CD4-positive, alpha-beta T cell (primary cell): ENCODE results near the gene NUDT3. TPM values are rescaled to one million over a fixed set of nuclear protein-coding genes. Genes with fewer than 3 reads are reported as not detected.
"Not testable (repeated sequence)": the region's sequence is repeated elsewhere in the genome, so short reads cannot be mapped to it uniquely, and the experiment has no call there.

Experiments used
- ATAC-seq: fragments of 200-7000 bp; cut with Tn5 transposase; one replicate; pipeline ENCODE4 v1.10.0; 2022; ENCODE audit warnings: mild to moderate bottlenecking; ENCODE audit not compliant: poor library complexity
- CTCF ChIA-PET: fragments of 350-600 bp; sonication (Branson Sonifier 250); formaldehyde crosslinking; loops from one replicate; lab custom pipeline; 2021; ENCODE audit warnings: antibody characterized with exemption, inconsistent platforms; lab: Charles Lee
- POLR2A ChIA-PET: fragments of 350-600 bp; sonication (Branson Sonifier 250); formaldehyde crosslinking; loops from one replicate; lab custom pipeline; 2021; ENCODE audit warnings: antibody characterized with exemption, inconsistent platforms; lab: Charles Lee
- DNase-seq, 14 experiments: peaks; one replicate each; pipeline ENCODE4 v3.0.0-alpha.2; 2013 to 2020; ENCODE audit warnings: mixed read lengths in 2 of 14
- H3K27ac ChIP-seq, 2 donors: one replicate each; pipeline versions ENCODE4 v1.5.1 to v1.7.0; 2013; ENCODE audit warnings: low read length in 2 of 2, low read depth in 1 of 2, mild to moderate bottlenecking in 1 of 2
- H3K27me3 ChIP-seq, 2 experiments: 1 replicate in 1 of 2; 2 replicates in 1 of 2; pipeline versions ENCODE4 v1.6.1 to v1.7.0; 2013; ENCODE audit warnings: low read length in 2 of 2, control low read depth in 1 of 2, mild to moderate bottlenecking in 1 of 2, moderate library complexity in 1 of 2; ENCODE audit not compliant: insufficient read depth in 2 of 2, control insufficient read depth in 1 of 2
- H3K36me3 ChIP-seq: one replicate; pipeline ENCODE4 v1.6.1; 2013; ENCODE audit warnings: low read length, control low read depth; ENCODE audit not compliant: insufficient read depth
- H3K4me1 ChIP-seq: one replicate; pipeline ENCODE4 v1.6.1; 2013; ENCODE audit warnings: low read length, control low read depth; ENCODE audit not compliant: insufficient read depth
- H3K4me3 ChIP-seq: one replicate; pipeline ENCODE4 v1.5.1; 2013; ENCODE audit warnings: mild to moderate bottlenecking, low read length, moderate library complexity
- H3K9me3 ChIP-seq, 2 experiments: 1 replicate in 1 of 2; 2 replicates in 1 of 2; pipeline versions ENCODE4 v1.6.1 to v1.7.0; 2013; ENCODE audit warnings: low read length in 2 of 2, mild to moderate bottlenecking in 2 of 2, control low read depth in 1 of 2, moderate library complexity in 1 of 2; ENCODE audit not compliant: control insufficient read depth in 1 of 2, insufficient read depth in 1 of 2
- H3K27ac Mint-ChIP-seq: one replicate; pipeline ENCODE4 v1.8.0; 2020; ENCODE audit warnings: mixed read lengths
- H3K27me3 Mint-ChIP-seq: one replicate; pipeline ENCODE4 v1.8.0; 2021; ENCODE audit warnings: mixed read lengths
- H3K36me3 Mint-ChIP-seq: one replicate; pipeline ENCODE4 v1.8.0; 2021; ENCODE audit warnings: low read depth, mixed read lengths
- H3K4me1 Mint-ChIP-seq: one replicate; pipeline ENCODE4 v1.8.0; 2021; ENCODE audit warnings: low read depth, mixed read lengths
- H3K4me3 Mint-ChIP-seq: one replicate; pipeline ENCODE4 v1.8.0; 2020; ENCODE audit warnings: mild to moderate bottlenecking, mixed read lengths
- H3K9me3 Mint-ChIP-seq: one replicate; pipeline ENCODE4 v1.8.0; 2020; ENCODE audit warnings: mixed read lengths
- CTCF ChIP-seq: fragments of 200-600 bp; IDR thresholded peaks from one replicate; pipeline ENCODE4 v1.8.0; 2022; ENCODE audit warnings: antibody characterized with exemption, mild to moderate bottlenecking
- intact Hi-C, 2 experiments: fragments of 100-400 bp; cut with DNase I in 1 of 2; cut with micrococcal nuclease in 1 of 2; formaldehyde crosslinking; loops; one replicate each; pipeline versions ENCODE4 v1.15.1 to v1.9.0; 2023 to 2025; cut with DNase I, micrococcal nuclease
- total RNA-seq, 174 experiments: library from RNA in 2 of 174; stranded (reverse) in 2 of 174; gene quantifications; one replicate each; pipeline ENCODE4 v1.2.3 and lab custom pipeline; 2021 to 2026

NUDT3 gene
- total RNA-seq, 2 experiments from 2014 or later: 14.8 to 15.0 TPM

- no peak for DNase-seq
- Histone ChIP-seq H3K27me3 (no peaks in the 10 kb centered on the region), H3K4me3 (no peak overlapping the region), H3K9me3 (no peaks in the 10 kb centered on the region), H3K36me3 (no peaks in the 10 kb centered on the region), H3K4me1 (peaks cover 6% of the 10 kb centered on the region), H3K27ac (no peak overlapping the region)
- Mint-ChIP-seq H3K36me3 (peaks cover 5% of the 10 kb centered on the region), H3K9me3 (no peaks in the 10 kb centered on the region), H3K4me3 (no peak overlapping the region), H3K4me1 (peaks cover 28% of the 10 kb centered on the region), H3K27me3 (no peaks in the 10 kb centered on the region), H3K27ac (no peak overlapping the region)
- ATAC-seq: no peak
- intact Hi-C loops: no loop called here
- ChIA-PET POLR2A (no interaction called here), CTCF (no interaction called here)
- TF ChIP-seq CTCF: no peak
Observed at GRCh38 chr6:34374508-34374907, 18.0 kb downstream of the NUDT3 start.

- ATAC-seq (no peak), DNase-seq (no peak)
- intact Hi-C loops: no loop called here
- Mint-ChIP-seq H3K27me3 (no peaks in the 10 kb centered on the region), H3K9me3 (no peaks in the 10 kb centered on the region), H3K4me1 (peaks cover 33% of the 10 kb centered on the region), H3K27ac (no peak overlapping the region), H3K4me3 (no peak overlapping the region), H3K36me3 (peaks cover 10% of the 10 kb centered on the region)
- no peaks in the 10 kb centered on the region for H3K36me3 ChIP-seq
- POLR2A ChIA-PET: no interaction called here
- H3K9me3 ChIP-seq: no peaks in the 10 kb centered on the region
- H3K4me1 ChIP-seq: peaks cover 6% of the 10 kb centered on the region
- no peak for TF ChIP-seq CTCF
- no peaks in the 10 kb centered on the region for H3K27me3 ChIP-seq
- H3K27ac ChIP-seq: no peak overlapping the region
- CTCF ChIA-PET: no interaction called here
- H3K4me3 ChIP-seq: no peak overlapping the region
Observed at GRCh38 chr6:34374069-34374468, 18.4 kb downstream of the NUDT3 start.

- Histone ChIP-seq H3K36me3 (no peaks in the 10 kb centered on the region), H3K9me3 (no peaks in the 10 kb centered on the region), H3K4me3 (no peak overlapping the region), H3K27ac (no peak overlapping the region), H3K4me1 (peaks cover 6% of the 10 kb centered on the region), H3K27me3 (no peaks in the 10 kb centered on the region)
- Mint-ChIP-seq H3K27ac (no peak overlapping the region), H3K36me3 (peaks cover 14% of the 10 kb centered on the region), H3K27me3 (no peaks in the 10 kb centered on the region), H3K4me3 (no peak overlapping the region), H3K4me1 (peaks cover 33% of the 10 kb centered on the region), H3K9me3 (no peaks in the 10 kb centered on the region)
- ATAC-seq (no peak), DNase-seq (no peak)
- no peak for TF ChIP-seq CTCF
- intact Hi-C loops: no loop called here
- CTCF ChIA-PET: no interaction called here
- POLR2A ChIA-PET: no interaction called here
Observed at GRCh38 chr6:34373511-34373910, 19.0 kb downstream of the NUDT3 start.

GRCh38 chr6:34371865-34372264 is 20.6 kb downstream of the NUDT3 start:
- DNase-seq, H3K27me3 Mint-ChIP-seq, H3K27ac Mint-ChIP-seq, intact Hi-C loops, H3K36me3 ChIP-seq, H3K4me3 ChIP-seq, H3K4me1 ChIP-seq, H3K9me3 ChIP-seq, POLR2A ChIA-PET, H3K4me3 Mint-ChIP-seq, H3K27me3 ChIP-seq, ATAC-seq, H3K9me3 Mint-ChIP-seq, CTCF ChIA-PET, H3K27ac ChIP-seq: not testable (repeated sequence)
- Mint-ChIP-seq H3K36me3 (peaks cover 14% of the 10 kb centered on the region), H3K4me1 (peaks cover 33% of the 10 kb centered on the region)
